ENCODE results near the gene MAGEB2.

- TF ChIP-seq CTCF (IDR thresholded peaks at IDR 0.05) (no peak), POLR2AphosphoS5 (IDR thresholded peaks at IDR 0.05) (no peak)
Observed at GRCh38 chrX:30183554-30183953, 31.8 kb upstream of the MAGEB2 start.
